GM12872 (cell line): Measurements from ENCODE around the gene PPP1R27.

Source experiments
- TF ChIP-seq, protein P1 (sequence below): IDR thresholded peaks from 3 replicates; pipeline ENCODE4 v1.5.1; 2011; ENCODE audit warnings: low read depth, mild to moderate bottlenecking, low read length, moderate library complexity; ENCODE audit not compliant: insufficient read depth

The PPP1R27 gene

DNA sequence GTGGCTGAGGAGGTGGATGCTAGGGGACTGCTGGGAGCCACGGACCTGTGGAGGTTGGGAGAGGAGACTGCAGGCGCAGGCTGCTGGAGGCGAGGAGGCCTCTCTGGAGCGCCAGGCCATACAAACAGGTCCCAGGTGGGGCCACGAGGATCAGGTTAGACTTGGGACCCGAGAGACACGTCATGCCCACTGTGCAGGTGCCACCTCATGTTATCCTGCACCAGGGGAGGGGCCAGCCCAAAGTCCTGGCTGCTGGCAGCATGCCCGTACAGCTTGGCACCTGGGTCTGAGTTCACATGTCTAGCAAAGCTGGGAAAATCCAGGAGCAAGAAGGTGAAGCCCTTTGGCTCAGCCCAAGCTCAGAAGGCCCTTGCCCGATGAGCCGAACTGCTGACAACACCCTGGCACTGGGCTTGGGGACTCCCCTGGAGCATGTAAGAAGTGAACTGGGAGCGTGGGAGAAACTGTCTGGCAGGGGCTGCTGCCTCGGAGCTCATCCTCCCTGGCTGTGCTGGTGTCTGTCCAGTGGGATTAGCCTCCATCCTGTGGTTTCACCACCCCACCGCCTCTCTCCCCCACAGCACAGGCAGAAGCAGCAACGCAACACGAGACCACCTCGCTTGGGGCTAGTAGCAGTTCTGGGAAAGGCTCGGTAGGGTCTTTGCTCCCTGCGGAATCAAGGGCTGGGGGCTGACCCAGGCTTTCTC lies 31.0 kb upstream of the PPP1R27 start:
- TF ChIP-seq, protein P1, sequence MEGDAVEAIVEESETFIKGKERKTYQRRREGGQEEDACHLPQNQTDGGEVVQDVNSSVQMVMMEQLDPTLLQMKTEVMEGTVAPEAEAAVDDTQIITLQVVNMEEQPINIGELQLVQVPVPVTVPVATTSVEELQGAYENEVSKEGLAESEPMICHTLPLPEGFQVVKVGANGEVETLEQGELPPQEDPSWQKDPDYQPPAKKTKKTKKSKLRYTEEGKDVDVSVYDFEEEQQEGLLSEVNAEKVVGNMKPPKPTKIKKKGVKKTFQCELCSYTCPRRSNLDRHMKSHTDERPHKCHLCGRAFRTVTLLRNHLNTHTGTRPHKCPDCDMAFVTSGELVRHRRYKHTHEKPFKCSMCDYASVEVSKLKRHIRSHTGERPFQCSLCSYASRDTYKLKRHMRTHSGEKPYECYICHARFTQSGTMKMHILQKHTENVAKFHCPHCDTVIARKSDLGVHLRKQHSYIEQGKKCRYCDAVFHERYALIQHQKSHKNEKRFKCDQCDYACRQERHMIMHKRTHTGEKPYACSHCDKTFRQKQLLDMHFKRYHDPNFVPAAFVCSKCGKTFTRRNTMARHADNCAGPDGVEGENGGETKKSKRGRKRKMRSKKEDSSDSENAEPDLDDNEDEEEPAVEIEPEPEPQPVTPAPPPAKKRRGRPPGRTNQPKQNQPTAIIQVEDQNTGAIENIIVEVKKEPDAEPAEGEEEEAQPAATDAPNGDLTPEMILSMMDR, result no peak

DNA sequence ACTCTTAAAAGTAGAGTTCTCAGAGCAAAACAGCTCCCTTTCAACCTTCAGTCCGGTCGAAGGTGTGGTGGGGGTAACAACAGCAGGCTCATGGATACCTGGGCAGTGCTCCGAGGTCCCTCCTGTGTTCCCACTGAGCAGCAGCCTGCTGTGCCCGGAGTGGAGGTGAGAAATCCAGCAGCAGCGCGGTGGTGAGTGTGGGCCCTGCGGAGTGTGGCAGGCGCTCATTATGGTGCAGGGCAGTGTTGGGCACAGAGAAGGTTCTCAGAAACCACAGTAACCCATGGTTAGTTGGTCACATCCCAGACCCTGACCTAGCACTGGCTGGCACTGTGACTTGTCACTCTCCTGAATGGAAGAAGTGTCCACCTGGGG lies 30.5 kb upstream of the PPP1R27 start:
- TF ChIP-seq, protein P1, result no peak

DNA sequence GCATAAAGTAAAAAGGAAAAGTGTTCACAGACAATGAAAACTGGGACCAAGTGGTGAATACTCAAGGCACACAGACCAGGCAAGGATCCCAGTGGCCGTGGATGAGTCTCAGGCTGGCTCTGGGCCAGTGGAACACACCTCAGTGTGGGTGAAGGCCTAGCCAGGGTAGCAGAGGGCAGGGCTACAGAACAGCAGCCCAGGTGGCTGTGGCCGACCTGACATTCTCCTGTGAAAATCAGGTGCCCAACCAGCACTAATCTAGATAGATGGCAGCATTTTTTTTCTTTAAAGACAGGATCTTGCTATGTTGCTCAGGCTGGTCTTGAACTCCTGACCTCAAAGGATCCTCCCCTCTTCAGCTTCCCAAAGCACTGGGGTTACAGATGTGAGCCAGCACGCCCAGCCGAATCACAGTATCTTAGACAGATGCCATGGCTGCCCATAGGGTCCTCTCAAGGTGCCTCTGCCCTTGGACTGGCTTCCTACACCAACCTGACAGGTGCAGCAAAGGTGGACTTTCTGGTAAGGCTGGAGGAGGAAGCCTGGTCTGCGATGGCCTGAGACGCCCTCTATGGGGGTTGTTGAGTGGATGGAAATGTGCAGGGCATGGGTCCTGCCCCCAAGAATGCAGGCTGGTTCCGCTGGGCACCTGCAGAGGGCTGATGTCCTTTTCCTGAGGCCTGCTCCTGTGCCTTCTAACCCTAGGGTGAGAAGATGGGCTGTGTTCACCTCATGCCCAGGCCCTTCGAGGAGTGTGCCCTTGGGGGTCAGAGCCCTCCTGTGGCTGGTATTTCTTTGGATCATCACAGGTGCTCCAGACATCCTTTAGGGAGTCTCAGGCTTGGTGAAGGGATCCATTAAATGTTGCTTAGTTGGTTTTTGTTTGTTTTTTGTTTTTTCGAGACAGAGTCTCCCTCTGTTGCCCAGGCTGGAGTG lies 29.3 kb upstream of the PPP1R27 start:
- TF ChIP-seq, protein P1, result 0 out of 3 replicates have a peak, but pooled peaks have one; percentile 8

DNA sequence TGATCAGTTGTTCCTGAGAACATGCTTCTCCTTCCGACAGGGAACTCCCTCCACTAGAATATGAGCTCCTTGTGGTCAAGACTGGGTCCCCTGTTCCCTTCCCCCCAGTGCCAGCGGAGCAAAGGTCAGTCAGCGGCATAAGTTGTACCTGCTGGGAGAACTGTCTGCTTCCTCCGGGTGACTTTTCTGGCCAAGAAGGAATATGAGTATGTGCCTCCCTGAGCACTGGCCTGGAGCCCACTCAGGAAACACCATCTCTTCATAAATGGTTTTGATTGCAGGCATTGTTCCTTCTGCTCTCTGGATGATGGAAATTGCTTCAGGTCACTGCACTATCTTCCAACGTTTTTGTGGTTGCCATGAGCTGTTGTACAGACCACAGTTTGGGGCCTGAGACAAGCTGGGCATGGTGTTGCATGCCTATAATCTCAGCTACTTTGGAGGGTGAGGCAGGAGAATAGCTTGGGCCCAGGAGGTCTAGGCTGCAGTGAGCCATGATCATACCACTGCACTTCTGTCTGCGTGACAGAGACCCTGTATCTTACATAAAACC lies 28.3 kb upstream of the PPP1R27 start:
- TF ChIP-seq, protein P1, result no peak

DNA sequence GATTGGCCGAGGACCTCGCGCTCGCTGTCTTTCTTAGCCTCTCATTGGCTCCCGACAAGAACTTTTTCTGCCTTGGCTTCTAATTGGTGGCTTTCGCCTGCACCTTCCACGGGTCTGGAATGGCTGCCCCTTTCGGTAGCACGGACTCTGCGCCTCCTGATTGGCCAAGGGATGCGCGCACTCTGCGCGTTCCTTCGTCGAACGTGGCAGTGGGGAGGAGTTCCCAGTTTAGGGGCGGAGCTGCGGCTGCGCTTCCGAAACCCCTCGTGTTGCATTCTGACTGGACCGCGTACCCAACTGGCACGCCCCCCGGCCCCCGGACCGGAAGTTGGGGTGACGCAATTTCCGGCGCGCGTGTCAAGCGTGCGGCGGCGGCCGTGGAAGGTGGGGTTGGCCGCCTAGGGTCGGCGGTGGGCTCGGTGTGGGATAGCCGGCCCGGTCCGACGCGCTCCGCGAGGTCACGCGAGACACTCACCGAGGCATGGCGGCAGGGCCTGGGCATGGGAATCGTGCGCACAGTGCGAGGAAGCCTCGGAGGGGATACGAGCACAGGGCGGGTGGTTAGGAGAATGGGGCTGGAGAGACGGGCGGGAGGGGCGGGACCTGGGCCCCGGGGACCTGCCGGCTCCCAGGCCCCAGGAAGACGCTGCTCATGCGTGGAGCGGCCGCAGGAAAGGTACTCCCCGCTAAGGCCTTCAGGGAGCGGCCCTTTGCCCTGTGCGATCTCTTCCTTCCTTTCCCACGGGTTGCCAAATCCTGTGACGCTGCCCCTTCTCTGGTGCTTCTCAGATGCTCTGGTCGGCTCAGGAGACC lies 26.1 kb upstream of the PPP1R27 start:
- TF ChIP-seq, protein P1, result no peak

DNA sequence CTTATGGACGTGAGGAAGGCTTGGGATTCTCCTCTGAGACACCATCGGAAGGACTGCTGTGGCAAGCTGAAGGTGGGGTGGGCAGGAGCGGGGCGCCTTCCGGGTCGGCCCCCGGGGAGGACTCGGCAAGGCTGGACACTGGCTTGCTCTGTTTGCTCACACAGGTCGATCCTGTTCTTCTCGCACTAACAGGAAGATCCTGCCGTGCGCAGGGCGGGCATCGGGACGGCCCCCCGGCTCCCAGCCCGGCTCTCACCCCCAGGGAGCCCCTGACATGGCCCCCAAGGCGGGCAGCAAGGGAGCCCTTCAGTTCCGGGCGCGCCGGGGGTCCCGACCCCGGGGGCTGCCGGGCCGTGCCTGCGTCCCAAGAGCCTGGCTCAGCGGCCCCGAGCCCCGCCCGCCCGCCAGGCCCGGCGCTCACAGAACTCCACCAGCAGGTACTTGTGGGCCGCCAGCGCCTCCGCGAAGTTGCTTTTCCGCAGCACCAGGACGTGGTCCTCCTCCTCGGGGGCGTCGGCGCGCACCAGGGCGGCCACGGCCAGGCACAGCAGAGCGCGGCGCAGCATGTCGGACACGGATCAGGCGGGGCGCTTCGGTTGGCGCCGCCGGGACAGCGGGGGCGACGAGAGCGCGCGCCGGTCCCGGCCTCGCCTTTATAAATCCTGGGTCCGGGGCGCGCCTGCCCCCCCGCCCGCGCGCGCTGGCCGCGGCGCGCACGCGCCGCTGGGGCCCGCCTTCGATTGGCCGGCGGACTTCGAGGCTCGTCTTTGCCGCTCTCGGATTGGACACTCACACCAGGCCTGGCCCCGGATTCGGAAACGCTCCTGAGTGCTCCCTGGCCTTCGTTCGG lies 25.3 kb upstream of the PPP1R27 start, which contains the start of gene P4HB:
P4HB (minus strand) TSS at position 630 of the 850 bp plus-strand sequence; CDS start at position 566, 64 bp downstream.
- TF ChIP-seq, protein P1, result no peak
